GM23248 (cell line): ENCODE measurements around the gene CDK8. TPM values are rescaled to one million over a fixed set of nuclear protein-coding genes. Genes with fewer than 3 reads are reported as not detected.

Experiments
- DNase-seq: peaks from one replicate; pipeline ENCODE4 v3.0.0-alpha.2; 2015
- H2AFZ ChIP-seq: fragments of 200-600 bp; sonication (generic); 2 replicates; pipeline ENCODE4 v1.6.1; 2016; ENCODE audit warnings: antibody characterized with exemption
- H3F3A ChIP-seq: fragments of 200-600 bp; sonication (generic); 2 replicates; pipeline ENCODE4 v1.6.1; 2016; ENCODE audit warnings: mild to moderate bottlenecking, antibody characterized with exemption, mixed run types; ENCODE audit not compliant: insufficient read depth
- H3K27ac ChIP-seq: fragments of 200-600 bp; sonication (generic); 2 replicates; pipeline ENCODE4 v1.5.1; 2016; ENCODE audit warnings: mild to moderate bottlenecking
- H3K27me3 ChIP-seq: fragments of 200-600 bp; sonication (generic); replicated peaks from 2 replicates; pipeline ENCODE4 v1.6.1; 2016; ENCODE audit warnings: mild to moderate bottlenecking; ENCODE audit not compliant: insufficient read depth
- H3K36me3 ChIP-seq: fragments of 200-600 bp; sonication (generic); 2 replicates; pipeline ENCODE4 v1.6.1; 2016; ENCODE audit warnings: low read depth, mild to moderate bottlenecking
- H3K4me1 ChIP-seq: fragments of 200-600 bp; sonication (generic); 2 replicates; pipeline ENCODE4 v1.6.1; 2016; ENCODE audit warnings: mild to moderate bottlenecking; ENCODE audit not compliant: insufficient read depth
- H3K4me2 ChIP-seq: fragments of 200-600 bp; sonication (generic); one replicate; pipeline ENCODE4 v1.6.1; 2016; ENCODE audit warnings: mild to moderate bottlenecking; ENCODE audit not compliant: unreplicated experiment
- H3K4me3 ChIP-seq: fragments of 200-600 bp; sonication (generic); 2 replicates; pipeline ENCODE4 v1.5.1; 2016; ENCODE audit warnings: mild to moderate bottlenecking
- H3K79me2 ChIP-seq: fragments of 200-600 bp; sonication (generic); 2 replicates; pipeline ENCODE4 v1.6.1; 2016; ENCODE audit warnings: mild to moderate bottlenecking; ENCODE audit not compliant: insufficient read depth
- H3K9ac ChIP-seq: fragments of 200-600 bp; sonication (generic); 2 replicates; pipeline ENCODE4 v1.6.1; 2016; ENCODE audit warnings: mild to moderate bottlenecking
- H3K9me2 ChIP-seq: fragments of 200-600 bp; sonication (generic); 2 replicates; pipeline ENCODE4 v1.6.1; 2016; ENCODE audit warnings: mixed run types, mild to moderate bottlenecking, moderate library complexity; ENCODE audit not compliant: insufficient read depth
- H3K9me3 ChIP-seq: fragments of 200-600 bp; sonication (generic); one replicate; pipeline ENCODE4 v1.6.1; 2017; ENCODE audit warnings: low read depth
- H4K20me1 ChIP-seq: fragments of 200-600 bp; sonication (generic); 2 replicates; pipeline ENCODE4 v1.6.0; 2016; ENCODE audit not compliant: insufficient read depth
- EZH2 ChIP-seq: fragments of 200-600 bp; sonication (generic); IDR thresholded peaks from 2 replicates; pipeline ENCODE4 v1.6.1; 2018; ENCODE audit warnings: antibody characterized with exemption, mild to moderate bottlenecking; ENCODE audit not compliant: insufficient read depth, poor library complexity, severe bottlenecking
- EZH2phosphoT487 ChIP-seq: fragments of 200-600 bp; sonication (generic); IDR thresholded peaks from 2 replicates; pipeline ENCODE4 v1.6.1; 2018; ENCODE audit warnings: antibody characterized with exemption, moderate library complexity, mild to moderate bottlenecking, low read depth; ENCODE audit not compliant: insufficient read depth
- WGBS, 2 experiments: methylation state at CpG; one replicate each; pipeline ENCODE4 v1.1.6; 2015 to 2017; ENCODE audit warnings: low lambda C conversion rate in 2 of 2, low coverage in 1 of 2; ENCODE audit errors: missing lambda C conversion rate in 2 of 2; 5-methylcytosine and 5-hydroxymethylcytosine counted together
- in situ Hi-C: fragments of 300-500 bp; cut with MboI; formaldehyde crosslinking; loops from 2 replicates; pipeline ENCODE4 v1.15.0; 2020
- polyA plus RNA-seq: library from polyadenylated mRNA; unstranded; fragments of >200 nt; fragmentation: Nextera tagmentation; extraction: Ambion mirVana; gene quantifications from 2 replicates; pipeline ENCODE4 v1.2.1, GENCODE V29; 2016
- total RNA-seq: library from RNA; depleted of rRNA; stranded (reverse); fragments of >200 nt; shearing (Covaris generic); gene quantifications from 2 replicates; pipeline ENCODE4 v1.2.3, GENCODE V29; 2014

The CDK8 gene
- total and polyA plus RNA-seq, 2 experiments from 2014 or later: 5.1 to 11.9 TPM

DNA sequence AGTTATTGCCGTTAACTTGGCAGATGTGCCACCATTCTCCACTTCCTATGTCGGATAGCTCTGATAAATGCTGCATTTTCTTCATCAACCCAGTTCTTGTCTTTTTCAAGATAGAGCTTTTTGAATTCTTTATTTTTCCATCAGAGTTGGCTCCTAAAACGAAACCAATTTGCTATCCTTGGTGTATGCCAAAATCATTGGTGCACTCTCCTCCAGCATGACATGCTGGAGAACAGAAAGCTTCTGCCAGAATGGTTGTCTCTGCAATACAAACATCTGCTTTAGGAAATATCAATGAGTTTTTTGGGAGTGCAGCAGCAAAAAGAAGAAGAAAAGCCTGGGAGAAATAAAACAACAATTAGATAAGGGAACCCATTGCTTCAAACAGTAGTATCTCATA, 124.2 kb downstream of the CDK8 start:
- in situ Hi-C loops: no loop called here
- Histone ChIP-seq H3K4me1 (no peaks in the 10 kb centered on the region), H3K4me2 (no peak overlapping the region), H3K36me3 (no peaks in the 10 kb centered on the region), H2AFZ (no peak overlapping the region), H3K79me2 (no peaks in the 10 kb centered on the region), H3K9me2 (no peaks in the 10 kb centered on the region), H3K27me3 (no peaks in the 10 kb centered on the region), H3K4me3 (no peak overlapping the region), H3K27ac (no peak overlapping the region), H3K9me3 (no peaks in the 10 kb centered on the region), H3K9ac (no peak overlapping the region), H3F3A (no peaks in the 10 kb centered on the region), H4K20me1 (no peaks in the 10 kb centered on the region)
- TF ChIP-seq EZH2 (no peak), EZH2phosphoT487 (no peak)
- DNase-seq: no peak
- 49 to 52% methylated on average over 3 of the region's 3 CpGs for WGBS, 2 experiments

DNA sequence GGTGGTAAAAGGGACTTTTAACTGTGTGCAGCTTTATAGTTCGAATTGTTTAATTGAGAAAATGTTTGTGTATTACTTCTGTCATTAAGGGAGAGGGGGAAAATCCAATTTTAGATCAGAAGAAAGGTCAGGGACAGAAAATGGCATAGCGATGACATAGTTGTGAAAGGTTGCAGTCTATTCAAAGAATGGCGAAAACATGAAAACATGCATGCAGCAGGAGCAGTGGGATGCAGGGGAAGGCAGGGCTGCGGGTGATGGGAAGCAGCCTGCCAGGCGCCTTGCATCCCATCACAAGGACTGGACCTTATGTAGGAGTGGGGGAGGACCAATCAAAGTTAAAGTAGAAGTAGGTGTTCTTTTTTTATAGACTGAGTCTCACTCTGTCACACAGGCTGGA, 125.9 kb downstream of the CDK8 start:
- Histone ChIP-seq H3F3A (no peaks in the 10 kb centered on the region), H3K4me2 (no peak overlapping the region), H3K27me3 (no peaks in the 10 kb centered on the region), H3K36me3 (peaks cover 5% of the 10 kb centered on the region), H2AFZ (no peak overlapping the region), H3K4me3 (no peak overlapping the region), H3K9me2 (no peaks in the 10 kb centered on the region), H4K20me1 (no peaks in the 10 kb centered on the region), H3K27ac (no peak overlapping the region), H3K9me3 (no peaks in the 10 kb centered on the region), H3K9ac (no peak overlapping the region), H3K79me2 (no peaks in the 10 kb centered on the region), H3K4me1 (no peaks in the 10 kb centered on the region)
- WGBS, 2 experiments: 97% methylated on average over 5 of the region's 5 CpGs
- no peak for TF ChIP-seq EZH2phosphoT487
- TF ChIP-seq EZH2: no peak
- in situ Hi-C loops: no loop called here
- DNase-seq: no peak

DNA sequence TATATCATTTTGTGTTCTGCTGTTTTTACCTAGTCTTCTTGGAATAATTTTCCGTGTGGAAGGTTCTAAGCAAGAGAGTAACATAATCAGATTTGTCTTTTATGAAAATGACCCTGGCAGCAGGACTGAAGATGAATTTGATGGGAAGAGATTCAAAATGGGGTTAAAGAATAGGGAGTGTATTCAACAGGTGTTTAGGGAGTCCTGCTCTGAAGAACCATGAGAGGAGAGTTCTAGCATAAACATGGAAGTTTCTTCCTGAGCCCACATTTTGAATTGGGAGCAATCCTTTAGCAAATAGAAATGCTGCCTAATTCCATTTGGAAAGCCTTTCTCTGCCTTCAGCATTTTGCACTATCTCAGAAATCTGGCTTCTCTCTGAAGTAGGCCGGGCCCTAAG, 127.0 kb downstream of the CDK8 start:
- Histone ChIP-seq H3K4me3 (no peak overlapping the region), H3K9ac (no peak overlapping the region), H3K9me3 (no peaks in the 10 kb centered on the region), H4K20me1 (no peaks in the 10 kb centered on the region), H3K27me3 (no peaks in the 10 kb centered on the region), H3K9me2 (no peaks in the 10 kb centered on the region), H3K4me2 (no peak overlapping the region), H3K4me1 (no peaks in the 10 kb centered on the region), H3F3A (no peaks in the 10 kb centered on the region), H3K36me3 (peaks cover 11% of the 10 kb centered on the region), H3K27ac (no peak overlapping the region), H2AFZ (no peak overlapping the region), H3K79me2 (no peaks in the 10 kb centered on the region)
- WGBS, 2 experiments: 94 to 96% methylated on average over 2 of the region's 2 CpGs
- TF ChIP-seq EZH2: no peak
- no peak for DNase-seq
- in situ Hi-C loops: no loop called here

- Histone ChIP-seq H3K27me3 (no peaks in the 10 kb centered on the region), H3K9ac (no peak overlapping the region), H3K4me3 (no peak overlapping the region), H3K4me1 (no peaks in the 10 kb centered on the region), H3K27ac (no peak overlapping the region), H2AFZ (no peak overlapping the region), H3K4me2 (no peak overlapping the region), H3F3A (no peaks in the 10 kb centered on the region), H3K79me2 (no peaks in the 10 kb centered on the region), H4K20me1 (no peaks in the 10 kb centered on the region), H3K36me3 (peaks cover 11% of the 10 kb centered on the region), H3K9me2 (no peaks in the 10 kb centered on the region), H3K9me3 (no peaks in the 10 kb centered on the region)
- in situ Hi-C loops: no loop called here
- 70 to 83% methylated on average over 2 of the region's 2 CpGs for WGBS, 2 experiments
- no peak for DNase-seq
- TF ChIP-seq EZH2phosphoT487 (no peak), EZH2 (no peak)
Measured at GRCh38 chr13:26382366-26382765, 128.4 kb downstream of the CDK8 start.

DNA sequence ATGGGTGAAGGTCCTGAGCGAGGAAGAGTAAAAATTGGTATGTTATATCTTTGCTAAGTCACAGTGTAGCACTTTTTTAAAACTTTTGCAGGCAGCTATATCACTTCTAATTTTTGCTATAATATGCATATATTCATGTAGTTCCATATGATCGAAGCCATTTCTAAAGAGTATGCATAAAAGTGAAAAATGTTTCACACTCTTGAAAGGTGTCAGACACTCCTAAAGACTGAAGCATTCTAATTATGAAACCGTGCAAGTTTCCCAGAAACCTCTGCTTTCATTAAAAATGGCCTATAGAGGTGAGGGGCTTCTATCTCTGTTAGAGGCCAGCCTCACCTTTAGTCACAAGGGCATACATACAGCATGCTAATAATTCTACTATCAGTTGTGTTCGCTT, 128.9 kb downstream of the CDK8 start:
- Histone ChIP-seq H3K9ac (no peak overlapping the region), H3K4me2 (no peak overlapping the region), H4K20me1 (no peaks in the 10 kb centered on the region), H3K27me3 (no peaks in the 10 kb centered on the region), H3K4me1 (no peaks in the 10 kb centered on the region), H3K79me2 (no peaks in the 10 kb centered on the region), H3F3A (no peaks in the 10 kb centered on the region), H2AFZ (no peak overlapping the region), H3K9me3 (no peaks in the 10 kb centered on the region), H3K9me2 (no peaks in the 10 kb centered on the region), H3K27ac (no peak overlapping the region), H3K4me3 (no peak overlapping the region), H3K36me3 (peaks cover 11% of the 10 kb centered on the region)
- 96 to 99% methylated on average over 4 of the region's 4 CpGs for WGBS, 2 experiments
- TF ChIP-seq EZH2phosphoT487 (no peak), EZH2 (no peak)
- no peak for DNase-seq
- in situ Hi-C loops: no loop called here
